HepG2 (cell line): Measurements from ENCODE around the gene CARMIL3. TPM values are rescaled to one million over a fixed set of nuclear protein-coding genes. Genes with fewer than 3 reads are reported as not detected.

ENCODE experiments used
- FOXO4 ChIP-seq: sonication (generic); formaldehyde crosslinking; conservative IDR thresholded peaks from 2 replicates; pipeline ENCODE4 v1.8.1; 2023; ENCODE audit warnings: missing genetic modification reagents
- GABPA ChIP-seq, 2 experiments: IDR thresholded peaks; 2 replicates each; pipeline ENCODE4 v1.6.1; 2011 to 2016; ENCODE audit warnings: low read depth in 2 of 2, low read length in 1 of 2, missing biosample characterization in 1 of 2, missing genetic modification characterization in 1 of 2
- KLF12 ChIP-seq: sonication (generic); formaldehyde crosslinking; IDR thresholded peaks from 2 replicates; pipeline ENCODE4 v1.4.0; 2020; ENCODE audit warnings: missing genetic modification reagents, borderline replicate concordance
- ZNF253 ChIP-seq: sonication (generic); formaldehyde crosslinking; IDR thresholded peaks from 2 replicates; pipeline ENCODE4 v1.8.0; 2022; ENCODE audit warnings: mild to moderate bottlenecking, missing genetic modification reagents, borderline replicate concordance
- ZNF318 ChIP-seq: sonication (generic); formaldehyde crosslinking; IDR thresholded peaks from 2 replicates; pipeline ENCODE4 v1.4.0; 2020; ENCODE audit warnings: mild to moderate bottlenecking, missing genetic modification reagents
- ZSCAN21 ChIP-seq: sonication (generic); formaldehyde crosslinking; IDR thresholded peaks from 2 replicates; pipeline ENCODE4 v1.8.0; 2022; ENCODE audit warnings: mild to moderate bottlenecking, missing genetic modification reagents, moderate library complexity, borderline replicate concordance
- polyA plus RNA-seq, 8 experiments: library from polyadenylated mRNA; depleted of rRNA in 3 of 8; stranded (reverse) in 7 of 8; unstranded in 1 of 8; fragments of >200 nt; fragmentation: Illumina TruSeq in 4 of 8; extraction: Trizol in 4 of 8; gene quantifications; 2 replicates each; pipeline versions ENCODE4 v1.2.1 to v1.2.3, GENCODE V29; 2011 to 2016; ENCODE audit warnings: low read depth in 4 of 8, missing spikeins in 1 of 8, mixed read lengths in 1 of 8; ENCODE audit not compliant: insufficient read depth in 1 of 8
- total RNA-seq, 5 experiments: library from RNA; depleted of rRNA; stranded (reverse); fragments of >200 nt; fragmentation: Illumina TruSeq; extraction: Trizol; gene quantifications; 2 replicates each; pipeline ENCODE4 v1.2.3, GENCODE V29; 2016; ENCODE audit warnings: low read depth in 1 of 5

Gene CARMIL3
- total and polyA plus RNA-seq, 2 of the 13 experiments (the other 11 are each of a cell fraction or from before 2014, with no cell fraction given) = 0.27 to 0.55 TPM

GRCh38 chr14:24076302-24076601 lies 24.4 kb downstream of the CARMIL3 start (continued):
- 0 out of 2 replicates have a peak, but pooled peaks have one; percentile 31 for TF ChIP-seq ZNF318 (CRISPR knock-in tag)
- TF ChIP-seq GABPA (IDR thresholded peaks at IDR 0.05; ENCODE audit: low read depth, low read length) = no peak
- TF ChIP-seq GABPA (CRISPR knock-in tag; IDR thresholded peaks at IDR 0.05; ENCODE audit: low read depth) = 0 out of 2 replicates have a peak, but pooled peaks have one; percentile 39
- no peak for TF ChIP-seq KLF12 (CRISPR knock-in tag)
- TF ChIP-seq ZNF253 (CRISPR knock-in tag) = peak; percentile 68; the same call in 1 of the 2 replicates
- 0 out of 2 replicates have a peak, but pooled peaks have one; percentile 11 for TF ChIP-seq FOXO4 (CRISPR knock-in tag)
- peak; percentile 81; the same call in 1 of the 2 replicates for TF ChIP-seq ZSCAN21 (CRISPR knock-in tag)
